Activated CD8-positive, alpha-beta memory T cell treated with anti-CD3 and anti-CD28 coated beads for 4 hours (primary cell): ENCODE data around the gene SPIRE2.
"Not testable (repeated sequence)": the region's sequence is repeated elsewhere in the genome, so short reads cannot be mapped to it uniquely, and the experiment has no call there.

ENCODE experiments used
- DNase-seq, 2 donors: peaks; one replicate each; pipeline ENCODE4 v3.0.0-alpha.2; 2020; ENCODE audit warnings: low read depth in 2 of 2

The SPIRE2 gene

GRCh38 chr16:89912627-89913026 lies 84.4 kb downstream of the SPIRE2 start:
- DNase-seq = no peak

GRCh38 chr16:89913408-89914387 lies 85.4 kb downstream of the SPIRE2 start:
- no peak for DNase-seq

GRCh38 chr16:89914642-89915285 lies 86.5 kb downstream of the SPIRE2 start:
- DNase-seq = not testable (repeated sequence)

GRCh38 chr16:89915303-89916232 lies 87.3 kb downstream of the SPIRE2 start:
- DNase-seq = no peak

- peak; percentile 28 to 57 for DNase-seq
Measured at GRCh38 chr16:89917773-89918452, 89.6 kb downstream of the SPIRE2 start.

GRCh38 chr16:89918453-89919347 lies 90.4 kb downstream of the SPIRE2 start, which contains the start of gene MC1R:
TSS of gene MC1R (plus strand) at chr16:89918862. CDS start at chr16:89919259, 397 bp downstream.
- DNase-seq = no peak

- no peak for DNase-seq
Measured at GRCh38 chr16:89919535-89920406, 91.5 kb downstream of the SPIRE2 start.

- DNase-seq = no peak
Measured at GRCh38 chr16:89920723-89921122, 92.4 kb downstream of the SPIRE2 start.
